Heart left ventricle (tissue), 16 donors: ENCODE measurements around the gene RPAP3. TPM values are rescaled to one million over a fixed set of nuclear protein-coding genes. Genes with fewer than 3 reads are reported as not detected.

Experiments used
- ATAC-seq, 4 donors: fragments of 200-7000 bp; cut with Tn5 transposase; one replicate each; pipeline ENCODE4 v1.9.1; 2020 to 2022; ENCODE audit warnings: moderate library complexity in 4 of 4, mild to moderate bottlenecking in 3 of 4, moderate number of reproducible peaks in 1 of 4
- DNase-seq, 5 donors: peaks; one replicate each; pipeline ENCODE4 v3.0.0-alpha.2; 2020
- H3K27ac ChIP-seq, 12 donors: fragments of 200-600 bp; sonication (generic) in 4 of 12; one replicate each; pipeline versions ENCODE4 v1.5.0 to v1.8.0; 2016 to 2022; ENCODE audit warnings: mild to moderate bottlenecking in 2 of 12
- H3K27me3 ChIP-seq, 9 donors: fragments of 200-600 bp; sonication (generic) in 2 of 9; one replicate each; pipeline versions ENCODE4 v1.5.1 to v1.8.0; 2016 to 2022; ENCODE audit warnings: mild to moderate bottlenecking in 3 of 9
- H3K36me3 ChIP-seq, 9 donors: fragments of 200-600 bp; sonication (generic) in 2 of 9; one replicate each; pipeline versions ENCODE4 v1.5.0 to v1.8.0; 2018 to 2022; ENCODE audit warnings: mild to moderate bottlenecking in 2 of 9
- H3K4me1 ChIP-seq, 12 donors: fragments of 200-600 bp; sonication (generic) in 4 of 12; one replicate each; pipeline versions ENCODE4 v1.5.0 to v1.8.0; 2016 to 2022; ENCODE audit warnings: mild to moderate bottlenecking in 3 of 12
- H3K4me3 ChIP-seq, 12 donors: fragments of 200-600 bp; sonication (generic) in 4 of 12; one replicate each; pipeline versions ENCODE4 v1.5.0 to v1.8.0; 2017 to 2022; ENCODE audit warnings: mild to moderate bottlenecking in 9 of 12, moderate library complexity in 4 of 12
- H3K9me3 ChIP-seq, 12 donors: fragments of 200-600 bp; sonication (generic) in 4 of 12; one replicate each; pipeline versions ENCODE4 v1.5.0 to v1.8.0; 2016 to 2022; ENCODE audit warnings: mild to moderate bottlenecking in 1 of 12
- CTCF ChIP-seq, 12 donors: fragments of 200-600 bp; sonication (generic) in 4 of 12; IDR thresholded peaks; one replicate each; pipeline versions ENCODE4 v1.5.0 to v1.8.0; 2018 to 2022; ENCODE audit warnings: antibody characterized with exemption in 12 of 12, mild to moderate bottlenecking in 5 of 12
- POLR2A ChIP-seq, 2 donors: fragments of 450-650 bp; IDR thresholded peaks; one replicate each; pipeline ENCODE4 v1.6.1; 2017; ENCODE audit warnings: antibody characterized with exemption in 2 of 2, mild to moderate bottlenecking in 2 of 2, moderate library complexity in 2 of 2
- WGBS, 4 donors: extraction: QIAGEN DNeasy Blood & Tissue Kit in 2 of 4; methylation state at CpG; one replicate each; pipeline versions ENCODE4 v1.1.5 to v1.1.7; 2013 to 2018; 5-methylcytosine and 5-hydroxymethylcytosine counted together
- intact Hi-C, 10 donors: fragments of 100-400 bp; cut with DNase I; formaldehyde crosslinking; loops; one replicate each; pipeline versions ENCODE4 v1.11.1 to v1.14.2; 2022
- polyA plus RNA-seq, 2 donors: library from polyadenylated mRNA; stranded (reverse); fragments of 200-250 nt; gene quantifications; one replicate each; pipeline ENCODE4 v1.2.3, GENCODE V29; 2013
- total RNA-seq, 9 donors: library from RNA; depleted of rRNA in 2 of 9; stranded (reverse); fragments of >200 nt in 2 of 9; fragmentation: NEBNext Ultra II Directional in 3 of 9; extraction: Animal tissue kit (Norgen Biotek cat#: 25700) in 3 of 9; gene quantifications; one replicate each; pipeline versions ENCODE4 v1.1.0 to v1.2.4, GENCODE V29; 2016 to 2023
- donor health status: ischemic (EF 13 %, LVEDD 7.1; RV severe dilation, severe dysfunction).
- donor health status: healthy with polysubstance abuse.
- donor health status: DM: no; HTN: yes; CAD: no.
- donor health status: DM: no; HTN: no; CAD: no.
- donor health status: ischemic (EF 25% LVEDD 6.9; RV normal size, moderate dysfunction).
- donor health status: ischemic (EF 25% LVEDD 5.7; RV mildly dilated, moderate dysfunction).
- donor health status: healthy.
- donor health status: DM: yes; HTN: yes; CAD: no.
- donor health status: ischemic (EF 35%, LVEDD 5.7; RV mildly dilated, moderate dysfunction).
- donor health status: nonischemic (EF 11% LVEDD 7.7; RV severe dilation, severe dysfunction).
- donor health status: DM: yes; HTN: yes; CAD: no.
- donor health status: PGD.
- donor health status: ischemic (EF 29% LVEDD 5.4; RV normal size, mild dysfunction).
- donor health status: nonischemic (EF 23%, LVEDD 6.1; RV moderate dilation, normal function).

RPAP3 gene
- total and polyA plus RNA-seq, 11 donors, result 7.2 to 25.2 (median 21.7) TPM

- Histone ChIP-seq H3K27me3 (no peaks in the 10 kb centered on the region), H3K4me1 (peaks cover 3 to 40% (median 18%) of the 10 kb centered on the region in 12 donors), H3K27ac (no peak overlapping the region), H3K4me3 (no peak overlapping the region), H3K9me3 (no peaks in the 10 kb centered on the region), H3K36me3 (peaks cover 0 to 55% (median 12%) of the 10 kb centered on the region in 9 donors)
- 94 to 100% (median 95%) methylated on average over 8 to 14 of the region's 14 CpGs for WGBS, 4 donors
- ATAC-seq (no peak), DNase-seq (peak in 1 of 5 donors; percentile 39)
- TF ChIP-seq CTCF (IDR thresholded peaks at IDR 0.05) (no peak), POLR2A (IDR thresholded peaks at IDR 0.05) (no peak)
- intact Hi-C loops, result loop anchor here in 1 of 10 donors (2.0 kb wide), 1 partner anchor 73 kb away; no protein-coding TSS in a partner anchor
Measured at GRCh38 chr12:47747596-47748506, 42.0 kb upstream of the RPAP3 start.

GRCh38 chr12:47747126-47747525, 41.3 kb upstream of the RPAP3 start:
- Histone ChIP-seq H3K4me1 (peaks cover 0 to 37% (median 12%) of the 10 kb centered on the region in 12 donors), H3K27me3 (no peaks in the 10 kb centered on the region), H3K4me3 (no peak overlapping the region), H3K9me3 (no peaks in the 10 kb centered on the region), H3K36me3 (peaks cover 0 to 55% (median 12%) of the 10 kb centered on the region in 9 donors), H3K27ac (no peak overlapping the region)
- intact Hi-C loops, result no loop called here
- WGBS, 4 donors, result 82 to 91% (median 89%) methylated on average over 4 of the region's 4 CpGs
- no peak for TF ChIP-seq CTCF (IDR thresholded peaks at IDR 0.05)
- TF ChIP-seq POLR2A (IDR thresholded peaks at IDR 0.05), result no peak
- ATAC-seq (no peak), DNase-seq (no peak)

- Histone ChIP-seq H3K9me3 (no peaks in the 10 kb centered on the region), H3K4me1 (peaks cover 0 to 37% (median 10%) of the 10 kb centered on the region in 12 donors), H3K36me3 (peaks cover 0 to 50% (median 12%) of the 10 kb centered on the region in 9 donors), H3K27me3 (no peaks in the 10 kb centered on the region), H3K27ac (no peak overlapping the region), H3K4me3 (no peak overlapping the region)
- ATAC-seq (no peak), DNase-seq (peak in 1 of 5 donors; percentile 39)
- intact Hi-C loops, result no loop called here
- no peak for TF ChIP-seq CTCF (IDR thresholded peaks at IDR 0.05)
- no peak for TF ChIP-seq POLR2A (IDR thresholded peaks at IDR 0.05)
- 84 to 92% (median 90%) methylated on average over 7 of the region's 7 CpGs for WGBS, 4 donors
Measured at GRCh38 chr12:47746523-47746922, 40.7 kb upstream of the RPAP3 start.

- peaks cover 0 to 49% (median 12%) of the 10 kb centered on the region in 9 donors for H3K36me3 ChIP-seq
- peak in 1 of 5 donors; percentile 24 for DNase-seq
- no peaks in the 10 kb centered on the region for H3K27me3 ChIP-seq
- H3K4me3 ChIP-seq, result no peak overlapping the region
- 76 to 88% (median 86%) methylated on average over 5 of the region's 5 CpGs for WGBS, 4 donors
- ATAC-seq, result no peak
- no peak for TF ChIP-seq CTCF (IDR thresholded peaks at IDR 0.05)
- TF ChIP-seq POLR2A (IDR thresholded peaks at IDR 0.05), result no peak
- no peaks in the 10 kb centered on the region for H3K9me3 ChIP-seq
- peaks cover 1 to 37% (median 13%) of the 10 kb centered on the region in 12 donors for H3K4me1 ChIP-seq
- no peak overlapping the region for H3K27ac ChIP-seq
- intact Hi-C loops, result no loop called here
Measured at GRCh38 chr12:47746073-47746472, 40.2 kb upstream of the RPAP3 start.
